SH-SY5Y (cell line): Measurements from ENCODE around the gene SSBP3.

Experiments
- GATA2 ChIP-seq: IDR thresholded peaks from 2 replicates; pipeline ENCODE4 v1.6.1; 2011; ENCODE audit warnings: mild to moderate bottlenecking, low read depth, low read length
- GATA3 ChIP-seq: IDR thresholded peaks from 2 replicates; pipeline ENCODE4 v1.6.1; 2011; ENCODE audit warnings: low read depth, mild to moderate bottlenecking, low read length, moderate library complexity

DNA sequence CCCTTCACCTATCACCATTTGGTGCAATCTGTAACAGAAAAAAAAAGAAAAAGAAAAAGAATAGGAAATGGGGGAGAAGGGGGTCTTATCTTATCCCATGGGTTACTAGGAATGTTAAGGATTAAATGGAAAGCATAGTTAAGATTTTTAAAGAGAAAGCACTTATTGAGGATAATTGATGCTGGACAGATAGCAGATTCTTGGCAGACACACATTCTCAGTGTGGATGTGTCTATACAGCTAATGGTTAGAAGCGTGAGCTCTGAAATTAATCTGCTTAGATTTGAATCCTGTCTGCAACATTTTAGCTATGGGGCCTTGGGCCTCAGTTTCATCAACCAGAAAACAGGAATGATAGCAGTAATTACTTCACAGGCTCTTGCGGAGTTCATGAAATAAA is 67.1 kb downstream of the SSBP3 start:
- TF ChIP-seq GATA2 (no peak), GATA3 (no peak)
